ENCODE data around the gene FARS2.

FARS2 gene

DNA sequence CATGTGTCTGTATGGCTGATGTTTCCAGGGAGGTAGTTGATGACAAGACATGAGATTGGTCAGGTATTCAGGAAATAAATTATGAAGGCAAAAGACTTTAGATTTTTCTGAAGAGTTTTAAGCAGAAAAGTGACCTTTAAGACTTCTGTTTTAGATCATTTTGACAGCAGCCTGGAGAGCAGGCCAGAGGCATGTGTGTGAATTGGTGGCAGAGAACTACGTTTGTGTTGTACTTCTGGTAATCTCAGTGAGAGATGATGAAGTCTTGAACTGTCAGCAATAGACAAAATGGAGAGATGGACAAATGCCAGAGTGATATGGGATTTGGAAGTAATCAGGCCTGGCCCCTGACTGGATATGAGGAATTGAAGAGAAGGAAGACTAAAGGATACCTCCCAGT lies 30.8 kb downstream of the FARS2 start:
- Histone ChIP-seq H3K27me3 (replicated peaks; ENCODE audit: control insufficient read depth, insufficient read depth, low read length) (no peaks in the 10 kb centered on the region), H3K4me3 (replicated peaks; ENCODE audit: low read depth, low read length) (no peak overlapping the region), H3K36me3 (ENCODE audit: control insufficient read depth, insufficient read depth, low read length) (no peaks in the 10 kb centered on the region)
- no peak for DNase-seq (ENCODE audit: extremely low read depth, insufficient read length)
- TF ChIP-seq, protein P1, sequence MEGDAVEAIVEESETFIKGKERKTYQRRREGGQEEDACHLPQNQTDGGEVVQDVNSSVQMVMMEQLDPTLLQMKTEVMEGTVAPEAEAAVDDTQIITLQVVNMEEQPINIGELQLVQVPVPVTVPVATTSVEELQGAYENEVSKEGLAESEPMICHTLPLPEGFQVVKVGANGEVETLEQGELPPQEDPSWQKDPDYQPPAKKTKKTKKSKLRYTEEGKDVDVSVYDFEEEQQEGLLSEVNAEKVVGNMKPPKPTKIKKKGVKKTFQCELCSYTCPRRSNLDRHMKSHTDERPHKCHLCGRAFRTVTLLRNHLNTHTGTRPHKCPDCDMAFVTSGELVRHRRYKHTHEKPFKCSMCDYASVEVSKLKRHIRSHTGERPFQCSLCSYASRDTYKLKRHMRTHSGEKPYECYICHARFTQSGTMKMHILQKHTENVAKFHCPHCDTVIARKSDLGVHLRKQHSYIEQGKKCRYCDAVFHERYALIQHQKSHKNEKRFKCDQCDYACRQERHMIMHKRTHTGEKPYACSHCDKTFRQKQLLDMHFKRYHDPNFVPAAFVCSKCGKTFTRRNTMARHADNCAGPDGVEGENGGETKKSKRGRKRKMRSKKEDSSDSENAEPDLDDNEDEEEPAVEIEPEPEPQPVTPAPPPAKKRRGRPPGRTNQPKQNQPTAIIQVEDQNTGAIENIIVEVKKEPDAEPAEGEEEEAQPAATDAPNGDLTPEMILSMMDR (IDR thresholded peaks at IDR 0.05; ENCODE audit: insufficient read depth, low read length, poor library complexity, severe bottlenecking), result no peak

DNA sequence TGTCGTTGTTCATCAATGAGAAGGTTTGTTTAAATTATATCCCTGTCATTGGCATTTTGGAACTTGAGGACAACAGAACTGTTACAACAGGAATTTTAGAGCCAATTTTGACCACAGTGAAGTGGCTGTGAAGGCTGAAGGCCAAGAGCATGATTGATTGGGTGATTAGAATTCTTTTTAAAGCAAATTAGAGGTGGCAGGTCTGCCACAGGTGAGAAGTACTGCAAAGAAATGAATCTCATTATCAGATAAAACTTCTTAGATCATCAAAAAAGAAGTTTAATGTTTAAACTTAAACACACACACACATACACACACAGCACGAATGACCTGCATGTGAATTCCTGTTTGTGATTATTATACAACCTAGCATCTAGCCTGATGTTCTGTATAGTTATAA lies 32.4 kb downstream of the FARS2 start:
- H3K27me3 ChIP-seq (replicated peaks; ENCODE audit: control insufficient read depth, insufficient read depth, low read length), result no peaks in the 10 kb centered on the region
- no peak overlapping the region for H3K4me3 ChIP-seq (replicated peaks; ENCODE audit: low read depth, low read length)
- TF ChIP-seq, protein P1 (IDR thresholded peaks at IDR 0.05; ENCODE audit: insufficient read depth, low read length, poor library complexity, severe bottlenecking), result no peak
- no peaks in the 10 kb centered on the region for H3K36me3 ChIP-seq (ENCODE audit: control insufficient read depth, insufficient read depth, low read length)
- DNase-seq (ENCODE audit: extremely low read depth, insufficient read length), result no peak

DNA sequence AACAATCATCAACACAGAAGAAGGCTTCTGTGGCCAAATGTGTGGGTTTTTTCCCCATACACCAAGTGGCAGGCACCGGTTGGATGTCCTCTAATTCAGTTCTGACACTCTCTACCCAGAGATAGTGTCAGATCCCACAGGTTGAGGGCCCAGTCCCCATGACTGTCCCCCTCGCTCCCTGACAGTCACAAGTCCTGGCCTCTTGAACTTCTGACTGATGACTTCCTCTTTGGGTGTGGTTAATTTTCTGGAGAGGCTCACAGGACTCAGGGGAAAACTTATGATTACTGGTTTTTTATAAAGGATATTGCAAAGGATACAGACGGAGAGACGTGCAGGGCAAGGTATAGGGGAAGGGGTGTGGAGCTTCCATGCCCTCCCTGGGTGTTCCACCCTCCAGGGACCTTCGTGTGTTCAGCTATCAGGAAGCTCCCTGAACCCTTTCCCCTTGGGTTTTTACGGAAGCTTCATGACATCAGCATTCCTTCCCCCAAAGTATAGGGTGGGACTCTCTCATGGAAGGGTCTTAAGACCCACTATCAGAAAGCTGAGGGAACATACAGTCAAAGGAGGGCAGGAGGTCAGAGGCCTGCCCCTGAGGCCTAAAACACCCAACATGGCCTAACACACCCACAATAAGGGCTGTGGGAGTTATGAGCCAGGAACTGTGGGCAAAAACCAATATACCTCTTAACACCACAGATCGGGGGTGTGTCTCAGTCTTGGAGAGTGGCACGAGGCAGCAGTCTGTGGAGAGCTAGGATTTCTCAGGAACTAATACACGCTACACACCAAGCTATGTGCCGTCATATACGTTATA lies 33.3 kb downstream of the FARS2 start:
- TF ChIP-seq, protein P1 (IDR thresholded peaks at IDR 0.05; ENCODE audit: insufficient read depth, low read length, poor library complexity, severe bottlenecking), result no peak
- no peak for DNase-seq (ENCODE audit: extremely low read depth, insufficient read length)
- Histone ChIP-seq H3K36me3 (ENCODE audit: control insufficient read depth, insufficient read depth, low read length) (no peaks in the 10 kb centered on the region), H3K4me3 (replicated peaks; ENCODE audit: low read depth, low read length) (no peak overlapping the region), H3K27me3 (replicated peaks; ENCODE audit: control insufficient read depth, insufficient read depth, low read length) (no peaks in the 10 kb centered on the region)

DNA sequence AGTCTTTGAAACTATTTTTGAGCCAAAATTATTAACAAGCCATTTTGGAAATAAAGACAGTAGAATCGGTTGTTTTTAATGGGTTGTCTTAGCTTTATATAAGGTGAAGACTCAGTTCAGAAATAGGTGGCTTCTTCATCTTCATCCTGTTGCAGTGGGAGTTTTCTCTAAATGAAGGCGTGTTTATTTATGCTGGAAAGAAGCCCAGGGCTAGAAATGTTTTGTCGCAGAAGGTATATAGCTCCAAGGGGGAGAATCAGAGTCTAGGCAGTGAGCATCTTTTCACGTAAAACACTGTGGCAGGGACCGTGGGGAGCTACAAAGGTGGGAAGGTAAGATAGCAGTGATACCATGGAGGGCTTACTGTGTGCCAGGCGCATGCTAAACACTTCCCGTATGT lies 34.3 kb downstream of the FARS2 start:
- Histone ChIP-seq H3K36me3 (ENCODE audit: control insufficient read depth, insufficient read depth, low read length) (no peaks in the 10 kb centered on the region), H3K4me3 (replicated peaks; ENCODE audit: low read depth, low read length) (no peak overlapping the region), H3K27me3 (replicated peaks; ENCODE audit: control insufficient read depth, insufficient read depth, low read length) (no peaks in the 10 kb centered on the region)
- TF ChIP-seq, protein P1 (IDR thresholded peaks at IDR 0.05; ENCODE audit: insufficient read depth, low read length, poor library complexity, severe bottlenecking), result no peak
- DNase-seq (ENCODE audit: extremely low read depth, insufficient read length), result no peak

DNA sequence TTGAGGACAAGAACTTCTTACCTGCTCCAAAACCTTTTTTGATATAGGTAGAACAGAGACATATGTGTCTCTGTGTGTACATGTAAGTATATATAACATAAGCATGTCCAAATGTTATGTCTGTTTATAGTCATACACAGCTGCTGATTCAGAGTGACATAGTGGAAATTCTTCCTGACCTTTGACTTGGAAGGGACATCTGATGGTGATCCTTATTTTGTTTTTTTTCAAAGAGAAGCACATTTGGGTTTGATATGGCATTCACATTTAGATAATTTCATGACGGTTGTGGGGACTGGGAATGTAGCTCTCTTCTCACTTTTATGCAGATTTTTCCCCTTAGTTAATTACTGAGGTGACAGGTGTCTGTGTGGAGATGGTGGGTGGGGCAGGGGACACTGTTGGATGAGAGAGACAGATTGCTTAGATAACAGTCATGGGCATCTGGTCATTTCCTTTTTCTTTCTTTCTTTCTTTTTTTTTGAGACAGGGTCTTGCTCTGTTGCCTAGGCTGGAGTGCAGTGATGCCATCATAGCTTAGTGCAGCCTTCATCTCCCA lies 39.0 kb downstream of the FARS2 start:
- H3K27me3 ChIP-seq (replicated peaks; ENCODE audit: control insufficient read depth, insufficient read depth, low read length), result no peaks in the 10 kb centered on the region
- TF ChIP-seq, protein P1 (IDR thresholded peaks at IDR 0.05; ENCODE audit: insufficient read depth, low read length, poor library complexity, severe bottlenecking), result no peak
- no peak for DNase-seq (ENCODE audit: extremely low read depth, insufficient read length)
- H3K4me3 ChIP-seq (replicated peaks; ENCODE audit: low read depth, low read length), result no peak overlapping the region
- no peaks in the 10 kb centered on the region for H3K36me3 ChIP-seq (ENCODE audit: control insufficient read depth, insufficient read depth, low read length)
